Measurements from ENCODE around the gene PSMD12. TPM values are rescaled to one million over a fixed set of nuclear protein-coding genes. Genes with fewer than 3 reads are reported as not detected.
"Not testable (repeated sequence)": the region's sequence is repeated elsewhere in the genome, so short reads cannot be mapped to it uniquely, and the experiment has no call there.

The PSMD12 gene
- total and polyA plus RNA-seq, 2 donors (not counting 1 experiment from before 2014, with no cell fraction given): 21.3 to 66.2 TPM

GRCh38 chr17:67349420-67349819, 17.0 kb downstream of the PSMD12 start:
- no peaks in the 10 kb centered on the region for H3K9me3 ChIP-seq (ENCODE audit: control insufficient read depth, insufficient read depth, low read depth, low read length)
- no peaks in the 10 kb centered on the region for H4K20me1 ChIP-seq (ENCODE audit: control insufficient read depth, extremely low read depth, insufficient read depth, low read length)
- H3K36me3 ChIP-seq (ENCODE audit: control insufficient read depth, insufficient read depth, low read length): peaks cover 12% of the 10 kb centered on the region
- peaks cover 3% of the 10 kb centered on the region for H3K79me2 ChIP-seq (ENCODE audit: control insufficient read depth, insufficient read depth, low read length)
- no peak for DNase-seq (ENCODE audit: low read depth in 2 of 2)
- no peak overlapping the region for H3K9ac ChIP-seq (ENCODE audit: insufficient read depth, low read length)
- no peak for TF ChIP-seq EZH2 (IDR thresholded peaks at IDR 0.05; ENCODE audit: low read length, missing control alignments)
- TF ChIP-seq, protein P1, sequence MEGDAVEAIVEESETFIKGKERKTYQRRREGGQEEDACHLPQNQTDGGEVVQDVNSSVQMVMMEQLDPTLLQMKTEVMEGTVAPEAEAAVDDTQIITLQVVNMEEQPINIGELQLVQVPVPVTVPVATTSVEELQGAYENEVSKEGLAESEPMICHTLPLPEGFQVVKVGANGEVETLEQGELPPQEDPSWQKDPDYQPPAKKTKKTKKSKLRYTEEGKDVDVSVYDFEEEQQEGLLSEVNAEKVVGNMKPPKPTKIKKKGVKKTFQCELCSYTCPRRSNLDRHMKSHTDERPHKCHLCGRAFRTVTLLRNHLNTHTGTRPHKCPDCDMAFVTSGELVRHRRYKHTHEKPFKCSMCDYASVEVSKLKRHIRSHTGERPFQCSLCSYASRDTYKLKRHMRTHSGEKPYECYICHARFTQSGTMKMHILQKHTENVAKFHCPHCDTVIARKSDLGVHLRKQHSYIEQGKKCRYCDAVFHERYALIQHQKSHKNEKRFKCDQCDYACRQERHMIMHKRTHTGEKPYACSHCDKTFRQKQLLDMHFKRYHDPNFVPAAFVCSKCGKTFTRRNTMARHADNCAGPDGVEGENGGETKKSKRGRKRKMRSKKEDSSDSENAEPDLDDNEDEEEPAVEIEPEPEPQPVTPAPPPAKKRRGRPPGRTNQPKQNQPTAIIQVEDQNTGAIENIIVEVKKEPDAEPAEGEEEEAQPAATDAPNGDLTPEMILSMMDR (conservative IDR thresholded peaks at IDR 0.05 in 1 of 2, IDR thresholded peaks at IDR 0.05 in 1 of 2; ENCODE audit: low read depth in 1 of 2, low read length in 2 of 2): no peak
- no peak overlapping the region for H2AFZ ChIP-seq (ENCODE audit: low read length)
- H3K27ac ChIP-seq (ENCODE audit: insufficient read depth, low read length): no peak overlapping the region
- H3K4me1 ChIP-seq (ENCODE audit: control insufficient read depth, extremely low read depth, insufficient read depth, low read length): no peaks in the 10 kb centered on the region
- H3K4me2 ChIP-seq (ENCODE audit: extremely low read depth, insufficient read depth, low read length): no peak overlapping the region
- H3K4me3 ChIP-seq (replicated peaks in 1 of 4; ENCODE audit: control extremely low read depth in 1 of 4, insufficient read depth in 1 of 4, low read depth in 3 of 4, low read length in 4 of 4): no peak overlapping the region
- H3K27me3 ChIP-seq (ENCODE audit: control insufficient read depth, insufficient read depth, low read length): no peaks in the 10 kb centered on the region

GRCh38 chr17:67347826-67348225, 18.6 kb downstream of the PSMD12 start:
- no peak for DNase-seq (ENCODE audit: low read depth in 2 of 2)
- Histone ChIP-seq H3K9me3 (ENCODE audit: control insufficient read depth, insufficient read depth, low read depth, low read length) (no peaks in the 10 kb centered on the region), H3K36me3 (ENCODE audit: control insufficient read depth, insufficient read depth, low read length) (peaks cover 14% of the 10 kb centered on the region), H2AFZ (ENCODE audit: low read length) (no peak overlapping the region), H3K27ac (ENCODE audit: insufficient read depth, low read length) (no peak overlapping the region), H3K4me2 (ENCODE audit: extremely low read depth, insufficient read depth, low read length) (no peak overlapping the region), H3K4me3 (replicated peaks in 1 of 4; ENCODE audit: control extremely low read depth in 1 of 4, insufficient read depth in 1 of 4, low read depth in 3 of 4, low read length in 4 of 4) (no peak overlapping the region), H3K27me3 (ENCODE audit: control insufficient read depth, insufficient read depth, low read length) (no peaks in the 10 kb centered on the region), H3K4me1 (ENCODE audit: control insufficient read depth, extremely low read depth, insufficient read depth, low read length) (no peaks in the 10 kb centered on the region), H4K20me1 (ENCODE audit: control insufficient read depth, extremely low read depth, insufficient read depth, low read length) (no peaks in the 10 kb centered on the region), H3K79me2 (ENCODE audit: control insufficient read depth, insufficient read depth, low read length) (peaks cover 2% of the 10 kb centered on the region), H3K9ac (ENCODE audit: insufficient read depth, low read length) (no peak overlapping the region)
- TF ChIP-seq, protein P1 (conservative IDR thresholded peaks at IDR 0.05 in 1 of 2, IDR thresholded peaks at IDR 0.05 in 1 of 2; ENCODE audit: low read depth in 1 of 2, low read length in 2 of 2): no peak
- TF ChIP-seq EZH2 (IDR thresholded peaks at IDR 0.05; ENCODE audit: low read length, missing control alignments): no peak

DNA sequence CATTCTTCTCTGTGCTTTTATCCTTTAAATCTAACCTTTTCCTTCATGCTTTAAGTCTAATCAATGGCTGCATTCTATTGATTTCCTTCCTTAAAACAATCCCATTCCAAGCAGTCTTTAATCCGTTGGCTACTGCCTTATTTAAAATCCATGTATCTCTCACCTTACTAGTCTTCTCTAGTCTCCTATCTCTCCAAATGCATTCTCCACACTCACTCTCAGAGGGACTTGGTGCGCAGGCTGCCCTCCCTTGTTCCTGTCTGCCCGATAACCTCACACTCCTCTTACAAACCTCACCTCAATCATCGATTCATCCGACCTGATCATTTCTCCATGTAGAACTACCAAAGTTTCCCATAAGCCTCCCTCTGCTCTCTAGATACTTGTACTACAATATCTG, 23.1 kb downstream of the PSMD12 start:
- peaks cover 11% of the 10 kb centered on the region for H3K36me3 ChIP-seq (ENCODE audit: control insufficient read depth, insufficient read depth, low read length)
- no peak overlapping the region for H3K4me3 ChIP-seq (replicated peaks in 1 of 4; ENCODE audit: control extremely low read depth in 1 of 4, insufficient read depth in 1 of 4, low read depth in 3 of 4, low read length in 4 of 4)
- H4K20me1 ChIP-seq (ENCODE audit: control insufficient read depth, extremely low read depth, insufficient read depth, low read length): no peaks in the 10 kb centered on the region
- TF ChIP-seq EZH2 (IDR thresholded peaks at IDR 0.05; ENCODE audit: low read length, missing control alignments): no peak
- TF ChIP-seq, protein P1 (conservative IDR thresholded peaks at IDR 0.05 in 1 of 2, IDR thresholded peaks at IDR 0.05 in 1 of 2; ENCODE audit: low read depth in 1 of 2, low read length in 2 of 2): no peak
- no peak for DNase-seq (ENCODE audit: low read depth in 2 of 2)
- H3K27ac ChIP-seq (ENCODE audit: insufficient read depth, low read length): no peak overlapping the region
- H3K4me2 ChIP-seq (ENCODE audit: extremely low read depth, insufficient read depth, low read length): no peak overlapping the region
- no peaks in the 10 kb centered on the region for H3K4me1 ChIP-seq (ENCODE audit: control insufficient read depth, extremely low read depth, insufficient read depth, low read length)
- no peaks in the 10 kb centered on the region for H3K9me3 ChIP-seq (ENCODE audit: control insufficient read depth, insufficient read depth, low read depth, low read length)
- H3K27me3 ChIP-seq (ENCODE audit: control insufficient read depth, insufficient read depth, low read length): no peaks in the 10 kb centered on the region
- no peaks in the 10 kb centered on the region for H3K79me2 ChIP-seq (ENCODE audit: control insufficient read depth, insufficient read depth, low read length)
- H2AFZ ChIP-seq (ENCODE audit: low read length): no peak overlapping the region
- H3K9ac ChIP-seq (ENCODE audit: insufficient read depth, low read length): no peak overlapping the region

- not testable (repeated sequence) for H4K20me1 ChIP-seq (ENCODE audit: control insufficient read depth, extremely low read depth, insufficient read depth, low read length); H2AFZ ChIP-seq (ENCODE audit: low read length); H3K4me1 ChIP-seq (ENCODE audit: control insufficient read depth, extremely low read depth, insufficient read depth, low read length); H3K27ac ChIP-seq (ENCODE audit: insufficient read depth, low read length); H3K9me3 ChIP-seq (ENCODE audit: control insufficient read depth, insufficient read depth, low read depth, low read length); H3K79me2 ChIP-seq (ENCODE audit: control insufficient read depth, insufficient read depth, low read length); H3K4me2 ChIP-seq (ENCODE audit: extremely low read depth, insufficient read depth, low read length); H3K27me3 ChIP-seq (ENCODE audit: control insufficient read depth, insufficient read depth, low read length); DNase-seq (ENCODE audit: low read depth in 2 of 2); H3K36me3 ChIP-seq (ENCODE audit: control insufficient read depth, insufficient read depth, low read length); H3K4me3 ChIP-seq (replicated peaks in 1 of 4; ENCODE audit: control extremely low read depth in 1 of 4, insufficient read depth in 1 of 4, low read depth in 3 of 4, low read length in 4 of 4); H3K9ac ChIP-seq (ENCODE audit: insufficient read depth, low read length)
Observed at GRCh38 chr17:67338353-67338752, 28.0 kb downstream of the PSMD12 start.

Measured in fibroblast of lung (primary cell).